ENCODE results near the gene SERPINB6.

DNA sequence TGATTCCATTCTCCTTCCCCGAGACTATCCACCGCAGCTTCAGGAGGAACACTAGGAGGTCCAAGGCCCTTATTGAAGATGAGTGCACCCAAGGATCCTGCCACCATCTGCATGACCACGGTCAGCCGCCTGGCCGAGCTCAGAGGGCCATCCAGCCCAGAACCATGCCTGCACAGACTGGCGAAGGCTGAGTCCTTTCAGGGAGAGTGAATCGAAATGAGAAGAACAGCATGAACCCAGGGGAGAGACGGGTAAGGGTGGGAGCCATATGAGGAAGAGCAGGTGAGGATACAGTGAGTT, 26.3 kb downstream of the SERPINB6 start:
- TF ChIP-seq TAF1 (IDR thresholded peaks at IDR 0.05; ENCODE audit: borderline replicate concordance, low read depth, low read length) (no peak), POLR2AphosphoS5 (IDR thresholded peaks at IDR 0.05; ENCODE audit: low read depth, low read length) (no peak), POLR2A (IDR thresholded peaks at IDR 0.05; ENCODE audit: low read depth, low read length) (no peak)
